HepG2 (cell line): ENCODE data around the gene CACNG7. TPM values are rescaled to one million over a fixed set of nuclear protein-coding genes. Genes with fewer than 3 reads are reported as not detected.
A peak's percentile ranks its signal among the peaks of the same experiment; 100 is the strongest.

Experiments
- CEBPG ChIP-seq: IDR thresholded peaks from 2 replicates; pipeline ENCODE4 v1.6.1; 2016
- ESRRA ChIP-seq: sonication (generic); formaldehyde crosslinking; IDR thresholded peaks from 2 replicates; pipeline ENCODE4 v1.5.1; 2020; ENCODE audit warnings: mild to moderate bottlenecking, low read depth, missing genetic modification reagents
- GLI4 ChIP-seq: sonication (generic); formaldehyde crosslinking; IDR thresholded peaks from 2 replicates; pipeline ENCODE4 v1.5.1; 2020; ENCODE audit warnings: missing genetic modification reagents, mild to moderate bottlenecking, moderate library complexity, borderline replicate concordance
- KLF9 ChIP-seq: IDR thresholded peaks from 2 replicates; pipeline ENCODE4 v1.6.1; 2016; ENCODE audit warnings: low read depth
- POLR2A ChIP-seq, 2 experiments: IDR thresholded peaks; 2 replicates each; pipeline ENCODE4 v1.6.1; 2011; ENCODE audit warnings: low read depth in 2 of 2, low read length in 2 of 2, mild to moderate bottlenecking in 1 of 2, moderate library complexity in 1 of 2; ENCODE audit not compliant: insufficient read depth in 1 of 2
- RAD21 ChIP-seq: fragments of 450-650 bp; formaldehyde crosslinking; IDR thresholded peaks from 2 replicates; pipeline ENCODE4 v1.5.0; 2020; ENCODE audit warnings: mild to moderate bottlenecking
- RBFOX2 ChIP-seq: fragments of 200-400 bp; formaldehyde crosslinking; IDR thresholded peaks from 2 replicates; pipeline ENCODE4 v1.6.1; 2017; ENCODE audit warnings: low read depth, mild to moderate bottlenecking, low read length
- SETDB1 ChIP-seq: sonication (generic); formaldehyde crosslinking; IDR thresholded peaks from 2 replicates; pipeline ENCODE4 v1.5.1; 2020; ENCODE audit warnings: missing genetic modification reagents, mild to moderate bottlenecking, borderline replicate concordance
- SOX5 ChIP-seq: IDR thresholded peaks from 2 replicates; pipeline ENCODE4 v1.6.1; 2016; ENCODE audit warnings: borderline replicate concordance
- TBX2 ChIP-seq: sonication (generic); formaldehyde crosslinking; IDR thresholded peaks from 2 replicates; pipeline ENCODE4 v1.5.0; 2020; ENCODE audit warnings: missing genetic modification reagents, mild to moderate bottlenecking, borderline replicate concordance
- ZMYM3 ChIP-seq: sonication (generic); formaldehyde crosslinking; IDR thresholded peaks from 2 replicates; pipeline ENCODE4 v1.5.1; 2020; ENCODE audit warnings: mild to moderate bottlenecking, missing genetic modification reagents
- ZNF431 ChIP-seq: sonication (generic); formaldehyde crosslinking; IDR thresholded peaks from 2 replicates; pipeline ENCODE4 v1.9.0; 2022; ENCODE audit warnings: missing genetic modification reagents, low read depth, mild to moderate bottlenecking, borderline replicate concordance
- ZNF468 ChIP-seq: sonication (generic); formaldehyde crosslinking; IDR thresholded peaks from 2 replicates; pipeline ENCODE4 v1.8.0; 2022; ENCODE audit warnings: mild to moderate bottlenecking, moderate library complexity, missing genetic modification reagents
- ZNF503 ChIP-seq: sonication (generic); formaldehyde crosslinking; IDR thresholded peaks from 2 replicates; pipeline ENCODE4 v1.4.0; 2020; ENCODE audit warnings: missing genetic modification reagents
- ZSCAN12 ChIP-seq: sonication (generic); formaldehyde crosslinking; IDR thresholded peaks from 2 replicates; pipeline ENCODE4 v1.9.0; 2021; ENCODE audit warnings: mild to moderate bottlenecking, missing genetic modification reagents
- polyA plus RNA-seq, 8 experiments: library from polyadenylated mRNA; depleted of rRNA in 3 of 8; stranded (reverse) in 7 of 8; unstranded in 1 of 8; fragments of >200 nt; fragmentation: Illumina TruSeq in 4 of 8; extraction: Trizol in 4 of 8; gene quantifications; 2 replicates each; pipeline versions ENCODE4 v1.2.1 to v1.2.3, GENCODE V29; 2011 to 2016; ENCODE audit warnings: low read depth in 4 of 8, missing spikeins in 1 of 8, mixed read lengths in 1 of 8; ENCODE audit not compliant: insufficient read depth in 1 of 8
- total RNA-seq, 5 experiments: library from RNA; depleted of rRNA; stranded (reverse); fragments of >200 nt; fragmentation: Illumina TruSeq; extraction: Trizol; gene quantifications; 2 replicates each; pipeline ENCODE4 v1.2.3, GENCODE V29; 2016; ENCODE audit warnings: low read depth in 1 of 5
- TF ChIP-seq, protein P1 (sequence below): sonication (generic); formaldehyde crosslinking; IDR thresholded peaks from 2 replicates; pipeline ENCODE4 v1.4.0; 2020; ENCODE audit warnings: missing genetic modification reagents, low read depth, mild to moderate bottlenecking, borderline replicate concordance
- TF ChIP-seq, protein P2 (sequence below): sonication (generic); formaldehyde crosslinking; IDR thresholded peaks from 2 replicates; pipeline ENCODE4 v1.5.0; 2020; ENCODE audit warnings: missing genetic modification reagents
- TF ChIP-seq, protein P3 (sequence below): sonication (generic); formaldehyde crosslinking; IDR thresholded peaks from 2 replicates; pipeline ENCODE4 v1.5.0; 2020; ENCODE audit warnings: mild to moderate bottlenecking, missing genetic modification reagents, borderline replicate concordance
- TF ChIP-seq, protein P4 (sequence below): sonication (generic); formaldehyde crosslinking; IDR thresholded peaks from 2 replicates; pipeline ENCODE4 v1.4.0; 2020; ENCODE audit warnings: missing genetic modification reagents
- TF ChIP-seq, protein P5 (sequence below): IDR thresholded peaks from 2 replicates; pipeline ENCODE4 v1.6.1; 2016; ENCODE audit warnings: mild to moderate bottlenecking
- TF ChIP-seq, protein P6 (sequence below): sonication (generic); formaldehyde crosslinking; IDR thresholded peaks from 2 replicates; pipeline ENCODE4 v1.4.0; 2020; ENCODE audit warnings: mild to moderate bottlenecking, missing genetic modification reagents, borderline replicate concordance

The CACNG7 gene
- total and polyA plus RNA-seq, 2 of the 13 experiments (the other 11 are each of a cell fraction or from before 2014, with no cell fraction given), result not detected

DNA sequence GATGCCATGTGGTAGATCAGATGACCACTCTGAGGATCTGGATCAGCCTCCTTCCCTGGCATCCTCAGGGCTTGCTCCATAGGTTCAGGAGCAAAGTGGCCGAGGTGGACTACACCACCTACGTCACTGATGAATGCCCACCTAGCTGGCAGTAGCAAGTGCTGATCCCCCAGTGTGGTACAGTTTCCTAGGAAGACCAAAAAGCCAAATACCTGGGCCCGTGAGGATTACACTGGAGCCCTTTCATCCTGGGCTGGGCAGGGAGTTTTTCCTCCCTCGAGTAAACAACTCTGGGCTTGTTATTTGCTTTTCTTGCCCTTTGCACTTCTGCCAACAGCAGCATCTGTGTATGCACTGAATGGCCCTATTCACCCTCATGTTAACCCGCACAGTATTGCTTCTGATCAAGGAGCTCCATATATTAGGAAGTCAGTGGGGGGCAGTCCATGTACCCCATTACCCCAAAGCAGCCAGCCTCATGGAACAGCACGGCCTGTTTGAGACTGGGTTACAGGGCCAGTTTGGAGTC lies 44.7 kb upstream of the CACNG7 start (continued):
- no peak for TF ChIP-seq KLF9 (CRISPR knock-in tag)
- 0 out of 2 replicates have a peak, but pooled peaks have one; percentile 45 for TF ChIP-seq RBFOX2
- TF ChIP-seq, protein P1, sequence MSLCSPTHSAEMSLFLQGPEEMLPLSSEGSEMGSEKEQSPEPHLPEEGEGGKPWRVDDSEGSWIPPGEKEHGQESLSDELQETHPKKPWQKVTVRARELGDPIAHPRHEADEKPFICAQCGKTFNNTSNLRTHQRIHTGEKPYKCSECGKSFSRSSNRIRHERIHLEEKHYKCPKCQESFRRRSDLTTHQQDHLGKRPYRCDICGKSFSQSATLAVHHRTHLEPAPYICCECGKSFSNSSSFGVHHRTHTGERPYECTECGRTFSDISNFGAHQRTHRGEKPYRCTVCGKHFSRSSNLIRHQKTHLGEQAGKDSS (CRISPR knock-in tag), result no peak
- TF ChIP-seq, protein P2, sequence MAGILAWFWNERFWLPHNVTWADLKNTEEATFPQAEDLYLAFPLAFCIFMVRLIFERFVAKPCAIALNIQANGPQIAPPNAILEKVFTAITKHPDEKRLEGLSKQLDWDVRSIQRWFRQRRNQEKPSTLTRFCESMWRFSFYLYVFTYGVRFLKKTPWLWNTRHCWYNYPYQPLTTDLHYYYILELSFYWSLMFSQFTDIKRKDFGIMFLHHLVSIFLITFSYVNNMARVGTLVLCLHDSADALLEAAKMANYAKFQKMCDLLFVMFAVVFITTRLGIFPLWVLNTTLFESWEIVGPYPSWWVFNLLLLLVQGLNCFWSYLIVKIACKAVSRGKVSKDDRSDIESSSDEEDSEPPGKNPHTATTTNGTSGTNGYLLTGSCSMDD (CRISPR knock-in tag), result no peak
- TF ChIP-seq, protein P3, sequence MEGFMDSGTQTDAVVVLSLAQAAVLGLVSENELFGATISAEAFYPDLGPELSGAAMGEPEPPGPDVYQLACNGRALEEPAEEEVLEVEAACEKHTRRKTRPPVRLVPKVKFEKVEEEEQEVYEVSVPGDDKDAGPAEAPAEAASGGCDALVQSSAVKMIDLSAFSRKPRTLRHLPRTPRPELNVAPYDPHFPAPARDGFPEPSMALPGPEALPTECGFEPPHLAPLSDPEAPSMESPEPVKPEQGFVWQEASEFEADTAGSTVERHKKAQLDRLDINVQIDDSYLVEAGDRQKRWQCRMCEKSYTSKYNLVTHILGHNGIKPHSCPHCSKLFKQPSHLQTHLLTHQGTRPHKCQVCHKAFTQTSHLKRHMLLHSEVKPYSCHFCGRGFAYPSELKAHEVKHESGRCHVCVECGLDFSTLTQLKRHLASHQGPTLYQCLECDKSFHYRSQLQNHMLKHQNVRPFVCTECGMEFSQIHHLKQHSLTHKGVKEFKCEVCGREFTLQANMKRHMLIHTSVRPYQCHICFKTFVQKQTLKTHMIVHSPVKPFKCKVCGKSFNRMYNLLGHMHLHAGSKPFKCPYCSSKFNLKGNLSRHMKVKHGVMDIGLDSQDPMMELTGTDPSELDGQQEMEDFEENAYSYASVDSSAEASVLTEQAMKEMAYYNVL (CRISPR knock-in tag), result peak; percentile 94
- TF ChIP-seq ZNF431 (CRISPR knock-in tag), result peak; percentile 22; the same call in 1 of the 2 replicates
- no peak for TF ChIP-seq SETDB1 (CRISPR knock-in tag)
- peak in 1 of 2 experiments; percentile 78; a peak in 2 of 4 replicates for TF ChIP-seq POLR2A (IDR thresholded peaks at IDR 0.05; ENCODE audit: insufficient read depth in 1 of 2, low read depth in 2 of 2, low read length in 2 of 2)
- TF ChIP-seq, protein P4, sequence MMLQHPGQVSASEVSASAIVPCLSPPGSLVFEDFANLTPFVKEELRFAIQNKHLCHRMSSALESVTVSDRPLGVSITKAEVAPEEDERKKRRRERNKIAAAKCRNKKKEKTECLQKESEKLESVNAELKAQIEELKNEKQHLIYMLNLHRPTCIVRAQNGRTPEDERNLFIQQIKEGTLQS (CRISPR knock-in tag), result no peak
- TF ChIP-seq, protein P5, sequence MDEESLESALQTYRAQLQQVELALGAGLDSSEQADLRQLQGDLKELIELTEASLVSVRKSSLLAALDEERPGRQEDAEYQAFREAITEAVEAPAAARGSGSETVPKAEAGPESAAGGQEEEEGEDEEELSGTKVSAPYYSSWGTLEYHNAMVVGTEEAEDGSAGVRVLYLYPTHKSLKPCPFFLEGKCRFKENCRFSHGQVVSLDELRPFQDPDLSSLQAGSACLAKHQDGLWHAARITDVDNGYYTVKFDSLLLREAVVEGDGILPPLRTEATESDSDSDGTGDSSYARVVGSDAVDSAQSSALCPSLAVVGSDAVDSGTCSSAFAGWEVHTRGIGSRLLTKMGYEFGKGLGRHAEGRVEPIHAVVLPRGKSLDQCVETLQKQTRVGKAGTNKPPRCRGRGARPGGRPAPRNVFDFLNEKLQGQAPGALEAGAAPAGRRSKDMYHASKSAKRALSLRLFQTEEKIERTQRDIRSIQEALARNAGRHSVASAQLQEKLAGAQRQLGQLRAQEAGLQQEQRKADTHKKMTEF (CRISPR knock-in tag), result peak; percentile 86
- peak; percentile 33; the same call in 1 of the 2 replicates for TF ChIP-seq ESRRA (CRISPR knock-in tag)
- TF ChIP-seq ZMYM3 (CRISPR knock-in tag), result no peak; the same call in 1 of the 2 replicates
- no peak for TF ChIP-seq GLI4 (CRISPR knock-in tag)
- peak; percentile 49 for TF ChIP-seq RAD21 (CRISPR knock-in tag)
- TF ChIP-seq TBX2, result peak; percentile 89; the same call in 1 of the 2 replicates
- TF ChIP-seq SOX5 (CRISPR knock-in tag), result peak; percentile 83
- TF ChIP-seq ZNF503 (CRISPR knock-in tag), result 0 out of 2 replicates have a peak, but pooled peaks have one; percentile 54
- TF ChIP-seq, protein P6, sequence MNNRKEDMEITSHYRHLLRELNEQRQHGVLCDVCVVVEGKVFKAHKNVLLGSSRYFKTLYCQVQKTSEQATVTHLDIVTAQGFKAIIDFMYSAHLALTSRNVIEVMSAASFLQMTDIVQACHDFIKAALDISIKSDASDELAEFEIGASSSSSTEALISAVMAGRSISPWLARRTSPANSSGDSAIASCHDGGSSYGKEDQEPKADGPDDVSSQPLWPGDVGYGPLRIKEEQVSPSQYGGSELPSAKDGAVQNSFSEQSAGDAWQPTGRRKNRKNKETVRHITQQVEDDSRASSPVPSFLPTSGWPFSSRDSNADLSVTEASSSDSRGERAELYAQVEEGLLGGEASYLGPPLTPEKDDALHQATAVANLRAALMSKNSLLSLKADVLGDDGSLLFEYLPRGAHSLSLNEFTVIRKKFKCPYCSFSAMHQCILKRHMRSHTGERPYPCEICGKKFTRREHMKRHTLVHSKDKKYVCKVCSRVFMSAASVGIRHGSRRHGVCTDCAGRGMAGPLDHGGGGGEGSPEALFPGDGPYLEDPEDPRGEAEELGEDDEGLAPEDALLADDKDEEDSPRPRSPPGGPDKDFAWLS, result peak; percentile 95
- TF ChIP-seq CEBPG (CRISPR knock-in tag), result peak; percentile 51
- no peak for TF ChIP-seq ZNF468 (CRISPR knock-in tag)
- TF ChIP-seq ZSCAN12 (CRISPR knock-in tag), result no peak
